ENCODE measurements around the gene APOD.
"Not testable (repeated sequence)": the region's sequence is repeated elsewhere in the genome, so short reads cannot be mapped to it uniquely, and the experiment has no call there.

Gene APOD

GRCh38 chr3:195623217-195623965, 39.7 kb upstream of the APOD start:
- H3K27ac ChIP-seq; in situ Hi-C loops (cut with HindIII; ENCODE audit: low pct_ligation_motif_present, low sequenced_read_pairs); H3K36me3 ChIP-seq (replicated peaks); H3K4me3 ChIP-seq (ENCODE audit: low read depth, low read length); DNase-seq; H3K27me3 ChIP-seq (replicated peaks): not testable (repeated sequence)

GRCh38 chr3:195622523-195623170, 38.9 kb upstream of the APOD start:
- H3K4me3 ChIP-seq (ENCODE audit: low read depth, low read length); DNase-seq; H3K27ac ChIP-seq; in situ Hi-C loops (cut with HindIII; ENCODE audit: low pct_ligation_motif_present, low sequenced_read_pairs); H3K27me3 ChIP-seq (replicated peaks); H3K36me3 ChIP-seq (replicated peaks): not testable (repeated sequence)

- H3K36me3 ChIP-seq (replicated peaks); H3K27ac ChIP-seq; H3K4me3 ChIP-seq (ENCODE audit: low read depth, low read length); DNase-seq; in situ Hi-C loops (cut with HindIII; ENCODE audit: low pct_ligation_motif_present, low sequenced_read_pairs); H3K27me3 ChIP-seq (replicated peaks): not testable (repeated sequence)
Measured at GRCh38 chr3:195622012-195622411, 38.3 kb upstream of the APOD start.

- H3K27me3 ChIP-seq (replicated peaks); in situ Hi-C loops (cut with HindIII; ENCODE audit: low pct_ligation_motif_present, low sequenced_read_pairs); DNase-seq; H3K27ac ChIP-seq; H3K36me3 ChIP-seq (replicated peaks); H3K4me3 ChIP-seq (ENCODE audit: low read depth, low read length): not testable (repeated sequence)
Measured at GRCh38 chr3:195621095-195621494, 37.4 kb upstream of the APOD start.

GRCh38 chr3:195620476-195620875, 36.7 kb upstream of the APOD start:
- H3K36me3 ChIP-seq (replicated peaks); H3K27me3 ChIP-seq (replicated peaks); in situ Hi-C loops (cut with HindIII; ENCODE audit: low pct_ligation_motif_present, low sequenced_read_pairs); H3K27ac ChIP-seq; DNase-seq; H3K4me3 ChIP-seq (ENCODE audit: low read depth, low read length): not testable (repeated sequence)

GRCh38 chr3:195619591-195620369, 36.0 kb upstream of the APOD start:
- DNase-seq; H3K4me3 ChIP-seq (ENCODE audit: low read depth, low read length); H3K27ac ChIP-seq; H3K36me3 ChIP-seq (replicated peaks); in situ Hi-C loops (cut with HindIII; ENCODE audit: low pct_ligation_motif_present, low sequenced_read_pairs); H3K27me3 ChIP-seq (replicated peaks): not testable (repeated sequence)

GRCh38 chr3:195617784-195618659, 34.3 kb upstream of the APOD start:
- H3K4me3 ChIP-seq (ENCODE audit: low read depth, low read length); H3K27ac ChIP-seq; H3K27me3 ChIP-seq (replicated peaks); H3K36me3 ChIP-seq (replicated peaks); DNase-seq; in situ Hi-C loops (cut with HindIII; ENCODE audit: low pct_ligation_motif_present, low sequenced_read_pairs): not testable (repeated sequence)

GRCh38 chr3:195617134-195617533, 33.4 kb upstream of the APOD start:
- H3K36me3 ChIP-seq (replicated peaks); H3K27me3 ChIP-seq (replicated peaks); DNase-seq; H3K4me3 ChIP-seq (ENCODE audit: low read depth, low read length); H3K27ac ChIP-seq; in situ Hi-C loops (cut with HindIII; ENCODE audit: low pct_ligation_motif_present, low sequenced_read_pairs): not testable (repeated sequence)

GRCh38 chr3:195616681-195617080, 32.9 kb upstream of the APOD start:
- Histone ChIP-seq H3K4me3 (ENCODE audit: low read depth, low read length) (no peak overlapping the region), H3K27me3 (replicated peaks) (no peaks in the 10 kb centered on the region), H3K27ac (no peak overlapping the region), H3K36me3 (replicated peaks) (no peaks in the 10 kb centered on the region)
- no peak for TF ChIP-seq CTCF (IDR thresholded peaks at IDR 0.05; ENCODE audit: low read depth, low read length, missing control alignments)
- DNase-seq: no peak
- in situ Hi-C loops (cut with HindIII; ENCODE audit: low pct_ligation_motif_present, low sequenced_read_pairs): no loop called here

GRCh38 chr3:195615952-195616537, 32.3 kb upstream of the APOD start:
- H3K4me3 ChIP-seq (ENCODE audit: low read depth, low read length); DNase-seq; H3K27me3 ChIP-seq (replicated peaks); H3K27ac ChIP-seq; in situ Hi-C loops (cut with HindIII; ENCODE audit: low pct_ligation_motif_present, low sequenced_read_pairs); H3K36me3 ChIP-seq (replicated peaks): not testable (repeated sequence)

- H3K27ac ChIP-seq; H3K27me3 ChIP-seq (replicated peaks); in situ Hi-C loops (cut with HindIII; ENCODE audit: low pct_ligation_motif_present, low sequenced_read_pairs); H3K36me3 ChIP-seq (replicated peaks); DNase-seq; H3K4me3 ChIP-seq (ENCODE audit: low read depth, low read length): not testable (repeated sequence)
Measured at GRCh38 chr3:195614672-195615504, 31.1 kb upstream of the APOD start.
